ENCODE measurements around the gene AKAP6. TPM values are rescaled to one million over a fixed set of nuclear protein-coding genes. Genes with fewer than 3 reads are reported as not detected.

The AKAP6 gene
- total RNA-seq, 3 donors from 2014 or later, result 1.1 to 9.1 (median 4.6) TPM

DNA sequence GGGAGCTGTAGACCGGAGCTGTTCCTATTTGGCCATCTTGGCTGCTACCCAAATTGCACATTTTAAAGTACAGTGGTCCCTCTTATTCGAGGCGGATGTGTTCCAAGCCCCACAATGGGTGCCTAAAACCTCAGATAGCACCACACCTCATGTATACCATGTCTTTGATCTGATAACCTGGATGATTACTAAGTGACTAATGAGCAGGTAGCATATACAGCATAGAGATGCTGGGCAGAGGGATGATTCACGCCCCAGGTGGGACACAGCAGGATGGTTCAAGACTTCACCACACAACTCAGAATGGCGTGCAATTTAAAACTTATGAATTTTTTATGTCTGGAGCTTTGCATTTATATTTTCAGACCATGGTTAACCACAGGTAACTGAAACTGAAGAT, 255.0 kb downstream of the AKAP6 start:
- H3K9me3 ChIP-seq, result peaks cover 0 to 10% of the 10 kb centered on the region in 2 donors
- no peaks in the 10 kb centered on the region for H3K36me3 ChIP-seq
- intact Hi-C loops (cut with DNase I; ENCODE audit: low total_unique reads), result no loop called here
- no peaks in the 10 kb centered on the region for H3K4me1 ChIP-seq
- no peaks in the 10 kb centered on the region for H3K27me3 ChIP-seq
- no peak for TF ChIP-seq POLR2AphosphoS5 (IDR thresholded peaks at IDR 0.05)
- TF ChIP-seq, protein P1, sequence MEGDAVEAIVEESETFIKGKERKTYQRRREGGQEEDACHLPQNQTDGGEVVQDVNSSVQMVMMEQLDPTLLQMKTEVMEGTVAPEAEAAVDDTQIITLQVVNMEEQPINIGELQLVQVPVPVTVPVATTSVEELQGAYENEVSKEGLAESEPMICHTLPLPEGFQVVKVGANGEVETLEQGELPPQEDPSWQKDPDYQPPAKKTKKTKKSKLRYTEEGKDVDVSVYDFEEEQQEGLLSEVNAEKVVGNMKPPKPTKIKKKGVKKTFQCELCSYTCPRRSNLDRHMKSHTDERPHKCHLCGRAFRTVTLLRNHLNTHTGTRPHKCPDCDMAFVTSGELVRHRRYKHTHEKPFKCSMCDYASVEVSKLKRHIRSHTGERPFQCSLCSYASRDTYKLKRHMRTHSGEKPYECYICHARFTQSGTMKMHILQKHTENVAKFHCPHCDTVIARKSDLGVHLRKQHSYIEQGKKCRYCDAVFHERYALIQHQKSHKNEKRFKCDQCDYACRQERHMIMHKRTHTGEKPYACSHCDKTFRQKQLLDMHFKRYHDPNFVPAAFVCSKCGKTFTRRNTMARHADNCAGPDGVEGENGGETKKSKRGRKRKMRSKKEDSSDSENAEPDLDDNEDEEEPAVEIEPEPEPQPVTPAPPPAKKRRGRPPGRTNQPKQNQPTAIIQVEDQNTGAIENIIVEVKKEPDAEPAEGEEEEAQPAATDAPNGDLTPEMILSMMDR (IDR thresholded peaks at IDR 0.05), result no peak
- no peak for TF ChIP-seq POLR2A (IDR thresholded peaks at IDR 0.05)
- no peak overlapping the region for H3K27ac ChIP-seq
- no peak for DNase-seq (ENCODE audit: low spot score in 2 of 2)
- H3K4me3 ChIP-seq, result no peak overlapping the region

DNA sequence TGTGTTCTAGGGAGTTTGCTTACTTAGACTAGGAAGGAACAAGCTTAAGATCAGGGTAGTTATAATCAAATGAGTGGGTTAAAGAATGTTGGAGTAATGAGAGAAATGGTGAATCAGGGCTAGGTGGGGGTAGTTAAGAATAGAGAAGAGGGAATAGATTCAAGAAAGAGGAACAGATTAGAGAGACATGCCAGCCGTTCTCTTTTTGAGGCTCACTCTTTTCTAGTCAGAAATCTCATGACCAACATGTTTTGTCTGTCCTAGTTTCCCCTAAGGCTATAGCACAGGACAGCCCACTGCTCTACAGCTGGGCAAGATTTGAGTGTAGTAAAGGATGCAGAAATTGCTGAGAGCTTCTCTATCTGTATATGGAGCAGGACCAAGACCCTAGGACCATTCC, 258.4 kb downstream of the AKAP6 start:
- DNase-seq (ENCODE audit: low spot score in 2 of 2), result no peak

GRCh38 chr14:32588448-32589320, 259.6 kb downstream of the AKAP6 start:
- Histone ChIP-seq H3K36me3 (no peaks in the 10 kb centered on the region), H3K27me3 (no peaks in the 10 kb centered on the region), H3K4me3 (no peak overlapping the region), H3K27ac (no peak overlapping the region), H3K4me1 (no peaks in the 10 kb centered on the region), H3K9me3 (peaks cover 0 to 10% of the 10 kb centered on the region in 2 donors)
- intact Hi-C loops (cut with DNase I; ENCODE audit: low total_unique reads), result no loop called here
- no peak for TF ChIP-seq POLR2A (IDR thresholded peaks at IDR 0.05)
- no peak for TF ChIP-seq POLR2AphosphoS5 (IDR thresholded peaks at IDR 0.05)
- TF ChIP-seq, protein P1 (IDR thresholded peaks at IDR 0.05), result peak in 1 of 3 donors; percentile 21
- no peak for DNase-seq (ENCODE audit: low spot score in 2 of 2)

More for the DNA sequence above, 258.4 kb downstream of the AKAP6 start:
- Histone ChIP-seq H3K36me3 (no peaks in the 10 kb centered on the region), H3K4me3 (no peak overlapping the region), H3K9me3 (peaks cover 0 to 10% of the 10 kb centered on the region in 2 donors), H3K27me3 (no peaks in the 10 kb centered on the region), H3K4me1 (no peaks in the 10 kb centered on the region), H3K27ac (no peak overlapping the region)
- intact Hi-C loops (cut with DNase I; ENCODE audit: low total_unique reads), result no loop called here
- TF ChIP-seq POLR2A (IDR thresholded peaks at IDR 0.05) (no peak), POLR2AphosphoS5 (IDR thresholded peaks at IDR 0.05) (no peak)
- TF ChIP-seq, protein P1 (IDR thresholded peaks at IDR 0.05), result no peak

DNA sequence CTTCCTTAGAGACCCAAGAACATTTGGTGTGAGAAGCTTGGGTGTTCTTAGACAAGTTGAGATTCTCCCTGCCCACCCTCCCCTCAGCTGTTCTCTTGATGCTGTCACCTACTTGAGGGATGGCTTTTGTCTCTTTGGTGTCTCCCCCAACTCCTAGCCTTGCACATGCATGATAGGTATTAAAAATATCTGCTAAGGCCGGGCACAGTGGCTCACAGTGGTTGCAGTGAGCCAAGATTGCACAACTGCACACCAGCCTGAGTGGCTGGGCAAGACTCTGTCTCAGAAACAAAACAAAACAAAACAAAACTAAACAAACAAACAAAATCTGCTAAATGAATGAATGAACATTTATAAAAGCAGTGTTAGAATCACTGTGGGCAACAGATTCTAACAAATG, 261.1 kb downstream of the AKAP6 start:
- no peak for DNase-seq (ENCODE audit: low spot score in 2 of 2)
- intact Hi-C loops (cut with DNase I; ENCODE audit: low total_unique reads), result loop anchor here (10.0 kb wide), 1 partner anchor 915 kb away; no protein-coding TSS in a partner anchor

More for the DNA sequence above, 261.1 kb downstream of the AKAP6 start:
- no peaks in the 10 kb centered on the region for H3K27me3 ChIP-seq
- H3K9me3 ChIP-seq, result peaks cover 0 to 10% of the 10 kb centered on the region in 2 donors
- H3K36me3 ChIP-seq, result no peaks in the 10 kb centered on the region
- no peak for TF ChIP-seq POLR2A (IDR thresholded peaks at IDR 0.05)
- no peak for TF ChIP-seq POLR2AphosphoS5 (IDR thresholded peaks at IDR 0.05)
- TF ChIP-seq, protein P1 (IDR thresholded peaks at IDR 0.05), result no peak
- no peak overlapping the region for H3K4me3 ChIP-seq
- no peak overlapping the region for H3K27ac ChIP-seq
- no peaks in the 10 kb centered on the region for H3K4me1 ChIP-seq
